Ecto neural progenitor cell (in vitro differentiated cells): Measurements from ENCODE around the gene SPTBN4.
"Not testable (repeated sequence)": the region's sequence is repeated elsewhere in the genome, so short reads cannot be mapped to it uniquely, and the experiment has no call there.

ENCODE experiments used
- DNase-seq: peaks from one replicate; pipeline ENCODE4 v3.0.0-alpha.2; 2018; ENCODE audit warnings: low spot score

The SPTBN4 gene

GRCh38 chr19:40621283-40621682, 154.5 kb downstream of the SPTBN4 start:
- DNase-seq, result no peak

DNA sequence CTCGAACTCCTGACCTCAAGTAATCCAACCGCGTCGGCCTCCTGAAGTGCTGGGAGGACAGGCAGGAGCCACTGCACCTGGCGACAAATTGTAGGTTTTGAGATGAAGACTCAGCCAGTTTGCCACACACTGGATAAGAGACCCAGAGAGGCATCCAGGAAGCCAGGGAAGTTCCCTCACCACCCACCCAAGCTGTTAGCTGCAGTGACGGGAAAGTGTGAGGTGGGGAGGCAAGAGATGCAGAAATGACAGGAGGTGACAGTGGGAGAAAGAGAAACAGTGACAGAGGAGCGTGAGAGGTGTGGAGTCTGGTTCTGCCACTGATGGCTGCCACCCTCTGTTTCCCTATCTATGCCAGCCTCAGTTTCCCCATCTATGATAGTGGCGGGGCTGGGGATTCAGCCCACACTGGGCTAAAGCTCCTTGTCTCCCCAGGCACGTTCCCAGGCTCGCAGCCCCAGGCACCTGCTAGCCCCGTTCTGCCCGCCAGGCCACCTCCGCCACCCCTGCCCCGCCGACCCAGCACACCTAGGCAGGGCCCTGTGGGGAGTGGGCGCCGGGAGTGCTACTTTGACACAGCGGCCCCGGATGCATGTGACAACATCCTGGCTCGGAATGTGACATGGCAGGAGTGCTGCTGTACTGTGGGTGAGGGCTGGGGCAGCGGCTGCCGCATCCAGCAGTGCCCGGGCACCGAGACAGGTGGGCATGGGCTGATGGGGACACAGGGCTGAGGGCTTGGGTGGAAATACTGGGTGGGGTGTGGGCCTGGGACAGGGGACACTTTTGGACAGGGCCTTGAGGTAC, 155.4 kb downstream of the SPTBN4 start:
- no peak for DNase-seq

GRCh38 chr19:40622773-40623075, 155.9 kb downstream of the SPTBN4 start:
- no peak for DNase-seq

GRCh38 chr19:40623403-40624251, 156.8 kb downstream of the SPTBN4 start:
- DNase-seq, result peak; percentile 90

DNA sequence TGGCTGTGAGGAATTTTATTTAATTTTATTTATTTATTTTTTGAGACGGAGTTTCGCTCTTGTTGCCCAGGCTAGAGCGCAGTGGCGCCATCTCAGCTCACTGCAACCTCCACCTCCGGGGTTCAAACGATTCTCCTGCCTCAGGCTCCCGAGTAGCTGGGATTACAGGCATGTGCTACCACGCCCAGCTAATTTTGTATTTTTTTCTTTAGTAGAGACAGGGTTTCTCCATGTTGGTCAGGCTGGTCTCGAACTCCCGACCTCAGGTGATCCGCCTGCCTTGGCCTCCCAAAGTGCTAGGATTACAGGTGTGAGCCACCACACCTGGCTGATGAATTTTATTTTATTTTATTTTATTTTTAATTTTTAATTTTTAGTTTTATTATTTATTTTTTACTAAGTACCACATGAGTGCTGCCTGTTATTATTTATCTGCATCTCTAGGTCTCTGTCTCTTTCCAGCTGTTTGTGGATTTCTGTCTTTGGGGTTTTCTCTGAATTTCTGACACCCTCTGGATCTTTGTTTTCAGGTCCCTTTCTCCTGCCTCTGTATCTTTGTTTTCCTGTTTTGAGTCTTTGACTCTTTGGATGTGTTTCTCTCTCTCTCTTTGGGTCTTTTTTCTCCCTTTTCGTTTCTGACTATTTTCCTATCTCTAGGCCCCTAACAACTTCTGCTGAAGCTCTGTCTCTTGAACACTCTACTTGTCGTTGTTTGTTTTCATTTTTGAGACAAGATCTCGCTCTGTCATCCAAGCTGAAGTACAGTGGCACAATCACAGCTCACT, 157.8 kb downstream of the SPTBN4 start:
- DNase-seq, result not testable (repeated sequence)

GRCh38 chr19:40625406-40626120, 158.8 kb downstream of the SPTBN4 start:
- DNase-seq, result no peak
